IPS-18a (cell line): ENCODE results near the gene SORBS2.

Experiments used
- H3K27ac ChIP-seq: one replicate; pipeline ENCODE4 v1.5.1; 2013; ENCODE audit warnings: low read length
- H3K27me3 ChIP-seq: one replicate; pipeline ENCODE4 v1.6.1; 2013; ENCODE audit warnings: mild to moderate bottlenecking, low read length; ENCODE audit not compliant: control insufficient read depth, insufficient read depth
- H3K36me3 ChIP-seq: one replicate; pipeline ENCODE4 v1.6.1; 2013; ENCODE audit warnings: low read depth, low read length; ENCODE audit not compliant: control insufficient read depth
- H3K4me1 ChIP-seq: one replicate; pipeline ENCODE4 v1.6.1; 2013; ENCODE audit warnings: low read depth, low read length; ENCODE audit not compliant: control insufficient read depth
- H3K4me3 ChIP-seq: one replicate; pipeline ENCODE4 v1.5.1; 2013; ENCODE audit warnings: low read length
- H3K9ac ChIP-seq: one replicate; pipeline ENCODE4 v1.6.1; 2013; ENCODE audit warnings: mild to moderate bottlenecking, low read length, moderate library complexity
- H3K9me3 ChIP-seq: one replicate; pipeline ENCODE4 v1.6.1; 2013; ENCODE audit warnings: low read depth, low read length; ENCODE audit not compliant: control insufficient read depth

The SORBS2 gene

DNA sequence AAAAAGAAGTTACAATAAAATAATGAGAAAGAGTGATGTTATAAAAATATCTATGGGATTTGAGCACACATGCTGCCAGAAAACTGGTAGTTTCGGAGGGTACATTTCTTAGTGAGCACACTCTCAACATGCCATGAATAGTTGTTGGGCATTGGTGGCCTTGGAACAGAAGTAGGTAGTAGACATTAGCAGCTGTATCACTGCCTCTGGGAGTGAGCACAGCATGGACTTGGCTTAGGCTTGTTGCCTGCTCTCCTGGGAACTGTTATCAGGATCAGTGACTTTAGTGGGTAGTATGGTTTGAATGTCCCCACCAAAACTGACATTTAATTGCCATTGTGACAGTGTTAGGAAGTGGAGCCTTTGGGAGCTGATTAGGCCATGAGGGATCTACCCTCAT lies 263.4 kb downstream of the SORBS2 start:
- Histone ChIP-seq H3K36me3 (no peaks in the 10 kb centered on the region), H3K9ac (no peak overlapping the region), H3K27ac (no peak overlapping the region), H3K27me3 (no peaks in the 10 kb centered on the region), H3K4me3 (no peak overlapping the region), H3K4me1 (no peaks in the 10 kb centered on the region), H3K9me3 (no peaks in the 10 kb centered on the region)

DNA sequence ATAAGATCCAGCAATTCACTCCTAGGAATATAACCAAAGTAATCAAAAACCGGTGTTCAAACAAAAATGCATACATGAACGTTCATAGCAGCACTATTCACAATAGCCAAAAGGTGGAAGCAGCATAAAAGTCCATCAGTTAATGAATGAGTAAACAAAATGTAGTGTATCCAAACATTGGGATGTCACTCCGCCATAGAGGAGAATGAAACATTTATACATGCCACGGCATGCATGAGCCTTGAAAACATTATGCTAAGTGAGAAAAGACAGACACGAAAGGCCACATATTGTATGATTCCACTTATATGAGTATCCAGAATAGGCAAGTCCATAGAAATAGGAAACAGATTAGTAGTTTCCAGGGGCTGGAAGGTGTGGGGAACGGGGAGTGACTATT lies 265.7 kb downstream of the SORBS2 start:
- no peak overlapping the region for H3K4me3 ChIP-seq
- H3K4me1 ChIP-seq, result no peaks in the 10 kb centered on the region
- no peaks in the 10 kb centered on the region for H3K27me3 ChIP-seq
- H3K9me3 ChIP-seq, result no peaks in the 10 kb centered on the region
- no peaks in the 10 kb centered on the region for H3K36me3 ChIP-seq
- no peak overlapping the region for H3K9ac ChIP-seq
- no peak overlapping the region for H3K27ac ChIP-seq

DNA sequence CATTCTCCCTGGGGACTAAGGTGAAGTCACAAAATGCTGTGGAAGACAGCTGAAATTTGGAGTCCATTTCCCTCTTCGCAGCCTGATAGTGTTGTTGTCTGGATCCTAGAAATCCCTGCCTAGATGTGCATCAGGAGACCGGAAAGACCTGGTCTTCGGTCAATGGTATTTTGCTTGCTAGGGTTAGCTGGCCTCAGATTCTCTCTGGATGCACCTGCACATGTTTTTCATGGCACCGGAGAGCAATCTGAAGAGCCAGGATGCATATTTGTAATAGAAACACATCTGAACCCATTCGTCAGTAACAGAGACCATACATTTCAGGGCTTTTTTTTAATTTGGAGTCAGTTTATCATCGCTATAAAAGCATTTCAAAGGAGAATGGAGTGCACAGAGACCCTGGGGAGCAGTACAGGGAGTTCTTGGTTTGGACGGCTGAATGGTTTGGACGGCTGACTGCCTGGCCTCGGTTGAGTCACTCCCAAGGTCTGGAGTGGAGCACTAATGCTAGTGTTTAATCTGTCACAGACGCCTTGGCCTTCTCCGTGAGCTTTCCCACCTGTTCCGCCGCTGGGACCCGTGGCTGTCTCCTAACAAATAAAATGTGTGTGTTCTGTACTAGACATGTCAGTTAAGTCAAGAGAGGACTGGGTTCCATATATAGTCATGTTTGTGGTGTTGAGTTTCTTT lies 269.2 kb downstream of the SORBS2 start:
- H3K9ac ChIP-seq, result no peak overlapping the region
- H3K9me3 ChIP-seq, result no peaks in the 10 kb centered on the region
- H3K4me3 ChIP-seq, result no peak overlapping the region
- H3K36me3 ChIP-seq, result no peaks in the 10 kb centered on the region
- H3K27me3 ChIP-seq, result no peaks in the 10 kb centered on the region
- H3K27ac ChIP-seq, result no peak overlapping the region
- H3K4me1 ChIP-seq, result no peaks in the 10 kb centered on the region

DNA sequence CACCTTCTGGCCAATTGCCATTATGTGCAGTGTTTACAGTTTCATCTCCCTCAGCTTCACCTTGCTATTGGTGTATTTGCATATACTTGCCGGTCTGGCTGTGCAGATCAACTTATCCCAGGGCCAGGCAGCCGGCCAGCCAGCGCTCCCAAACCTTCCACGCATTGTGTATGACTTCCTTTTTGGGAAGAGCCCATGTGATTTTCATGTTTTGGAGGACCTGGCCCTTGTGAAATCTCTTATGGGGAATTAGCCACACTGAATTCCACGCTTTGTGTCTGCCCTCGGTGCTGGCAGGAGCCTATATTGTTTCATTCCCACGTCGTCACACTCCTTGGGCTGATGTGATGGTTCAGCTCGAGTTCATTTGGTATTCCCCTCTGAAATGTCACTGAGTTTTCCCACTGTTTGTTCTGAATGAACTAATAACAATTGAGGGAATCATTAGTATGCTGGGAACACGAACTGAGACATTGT lies 270.7 kb downstream of the SORBS2 start:
- Histone ChIP-seq H3K9ac (no peak overlapping the region), H3K27ac (no peak overlapping the region), H3K4me1 (no peaks in the 10 kb centered on the region), H3K4me3 (no peak overlapping the region), H3K36me3 (no peaks in the 10 kb centered on the region), H3K9me3 (no peaks in the 10 kb centered on the region), H3K27me3 (peaks cover 6% of the 10 kb centered on the region)

DNA sequence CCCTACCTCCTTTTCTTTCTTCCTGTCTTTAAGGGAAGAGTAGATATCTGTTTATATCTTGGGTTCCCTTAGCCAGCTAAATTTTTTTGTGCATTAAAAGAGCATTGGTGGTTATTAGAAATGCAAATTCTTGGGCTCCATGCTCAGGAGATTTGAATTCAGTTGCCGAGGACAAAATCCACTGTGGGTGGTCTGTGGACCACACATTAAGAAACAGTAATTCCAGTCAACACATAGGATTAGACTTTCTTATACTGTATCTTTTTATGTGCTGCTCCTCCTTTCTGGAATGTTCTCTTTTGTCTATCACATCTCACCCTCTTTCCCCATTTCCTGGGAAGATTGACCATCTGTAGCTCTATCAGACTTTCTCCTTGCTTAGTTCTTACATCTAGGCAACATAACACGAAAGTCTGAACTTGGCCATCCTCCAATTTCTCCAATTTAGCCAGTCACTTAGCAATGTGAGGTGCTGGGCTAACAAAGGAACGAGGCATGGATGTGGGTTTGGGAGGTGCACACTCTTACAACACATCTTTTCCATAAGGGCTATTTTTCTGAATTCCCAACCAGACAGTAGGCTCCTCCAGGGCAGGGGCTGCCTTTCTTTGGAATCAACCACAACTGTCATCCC lies 271.4 kb downstream of the SORBS2 start:
- Histone ChIP-seq H3K27me3 (peaks cover 13% of the 10 kb centered on the region), H3K27ac (no peak overlapping the region), H3K9me3 (no peaks in the 10 kb centered on the region), H3K4me3 (no peak overlapping the region), H3K9ac (no peak overlapping the region), H3K4me1 (peaks cover 3% of the 10 kb centered on the region), H3K36me3 (no peaks in the 10 kb centered on the region)

DNA sequence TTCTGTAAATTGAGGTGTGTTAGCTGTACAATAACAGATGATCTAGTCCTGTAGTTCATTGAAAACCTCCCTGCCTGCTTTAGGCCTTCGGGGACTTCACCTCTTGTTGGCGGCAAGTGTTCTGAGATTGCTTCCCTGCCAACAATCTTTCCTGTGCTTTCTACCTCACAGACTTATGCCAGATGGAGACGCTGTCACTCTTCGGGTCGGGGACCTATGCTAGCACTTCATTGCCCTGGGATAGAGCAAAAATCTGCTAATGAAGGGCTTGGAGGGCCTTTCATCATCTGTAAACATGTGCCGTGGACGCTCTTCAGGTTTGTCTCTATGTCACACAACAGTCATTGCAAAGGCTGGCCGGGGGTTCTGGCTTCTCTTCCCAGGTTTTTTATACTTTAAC lies 272.0 kb downstream of the SORBS2 start:
- Histone ChIP-seq H3K36me3 (no peaks in the 10 kb centered on the region), H3K27me3 (peaks cover 14% of the 10 kb centered on the region), H3K9me3 (no peaks in the 10 kb centered on the region), H3K27ac (no peak overlapping the region), H3K9ac (no peak overlapping the region), H3K4me3 (no peak overlapping the region), H3K4me1 (peaks cover 3% of the 10 kb centered on the region)

DNA sequence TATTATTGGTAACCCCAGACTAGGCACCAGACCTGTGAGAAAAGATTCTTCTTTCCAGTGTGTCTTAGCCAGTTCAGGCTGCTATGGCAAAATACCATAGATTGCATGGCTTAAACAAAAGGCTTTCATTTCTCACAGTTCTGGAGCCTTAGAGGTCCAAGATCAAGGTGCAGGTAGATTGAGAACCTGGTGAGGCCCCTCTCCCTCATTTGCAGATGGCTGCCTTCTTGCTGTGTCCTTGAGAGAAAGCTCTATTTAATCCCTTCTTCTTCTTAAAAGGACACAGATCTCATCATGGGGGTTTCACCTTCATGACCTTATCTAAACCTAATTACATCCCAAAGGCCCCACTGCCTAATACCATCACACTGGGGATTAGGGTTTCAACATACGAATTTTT lies 273.2 kb downstream of the SORBS2 start:
- Histone ChIP-seq H3K9ac (no peak overlapping the region), H3K9me3 (no peaks in the 10 kb centered on the region), H3K27ac (no peak overlapping the region), H3K36me3 (no peaks in the 10 kb centered on the region), H3K4me1 (peaks cover 3% of the 10 kb centered on the region), H3K27me3 (peaks cover 26% of the 10 kb centered on the region), H3K4me3 (no peak overlapping the region)

DNA sequence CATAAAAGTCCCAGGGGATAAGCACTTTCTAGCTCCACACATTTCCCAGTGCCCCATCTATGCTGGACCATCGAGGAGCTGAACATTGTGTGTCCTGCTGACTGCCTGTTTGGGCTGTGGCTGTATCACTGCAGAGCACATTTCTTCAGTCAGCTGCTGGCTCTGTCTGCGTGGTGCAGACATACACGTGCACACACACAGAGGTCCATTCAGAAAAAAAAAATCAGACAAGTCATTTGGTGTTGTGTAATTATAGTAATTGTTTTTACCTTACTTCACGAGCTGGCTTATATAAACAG lies 275.6 kb downstream of the SORBS2 start:
- Histone ChIP-seq H3K27me3 (peaks cover 27% of the 10 kb centered on the region), H3K36me3 (no peaks in the 10 kb centered on the region), H3K4me1 (peaks cover 3% of the 10 kb centered on the region), H3K9me3 (no peaks in the 10 kb centered on the region), H3K27ac (no peak overlapping the region), H3K9ac (no peak overlapping the region), H3K4me3 (no peak overlapping the region)

DNA sequence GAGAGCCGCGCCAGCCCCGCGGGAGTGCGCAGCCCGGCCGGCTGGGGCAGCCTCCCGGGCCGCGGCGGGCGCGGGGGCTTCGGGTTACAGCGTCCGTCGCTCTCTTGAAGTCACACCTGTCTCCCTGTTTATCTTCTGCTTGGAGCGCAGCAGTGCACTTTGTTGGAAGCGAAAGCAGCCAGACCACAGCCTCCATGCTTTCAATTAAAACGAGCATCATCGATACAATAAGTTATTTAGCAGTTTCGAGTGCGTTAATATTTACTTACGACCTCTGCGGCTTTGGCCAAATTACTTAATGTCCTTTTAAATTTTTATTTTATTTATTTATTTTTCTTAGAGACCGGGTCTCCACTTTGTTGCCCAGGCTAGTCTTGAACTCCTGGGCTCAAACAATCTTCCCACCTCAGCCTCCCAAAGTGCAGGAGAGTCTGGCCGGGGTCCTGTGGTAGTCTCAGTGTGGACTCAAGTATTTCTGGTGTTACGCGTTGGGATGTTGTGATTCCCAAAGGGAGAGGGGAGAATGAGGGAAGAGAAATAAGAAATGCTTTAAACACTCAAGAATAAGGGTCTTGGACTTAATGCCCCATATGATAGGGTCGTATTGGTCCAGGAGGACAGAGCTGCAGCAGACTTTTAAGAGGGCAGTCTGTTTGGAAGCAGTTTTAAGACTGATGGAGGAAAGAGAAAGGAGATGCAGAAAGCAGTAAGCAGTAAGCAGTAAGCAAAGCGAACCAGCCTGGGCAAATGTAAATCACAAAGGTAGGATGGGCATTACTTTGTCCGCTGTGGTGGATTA lies 276.2 kb downstream of the SORBS2 start:
- H3K9ac ChIP-seq, result no peak overlapping the region
- H3K9me3 ChIP-seq, result no peaks in the 10 kb centered on the region
- H3K27ac ChIP-seq, result no peak overlapping the region
- peak overlapping the region; percentile 57 for H3K4me3 ChIP-seq
- H3K36me3 ChIP-seq, result no peaks in the 10 kb centered on the region
- H3K4me1 ChIP-seq, result peaks cover 3% of the 10 kb centered on the region
- peaks cover 27% of the 10 kb centered on the region for H3K27me3 ChIP-seq
